Right lobe of liver (tissue), 6 donors: ENCODE measurements around the gene EPB41L1. TPM values are rescaled to one million over a fixed set of nuclear protein-coding genes. Genes with fewer than 3 reads are reported as not detected.
A peak's percentile ranks its signal among the peaks of the same experiment; 100 is the strongest.

Source experiments
- ATAC-seq, 4 donors: fragments of 200-7000 bp; cut with Tn5 transposase; one replicate each; pipeline ENCODE4 v1.9.1; 2020; ENCODE audit warnings: mild to moderate bottlenecking in 4 of 4, moderate library complexity in 4 of 4
- DNase-seq, 3 donors: peaks; one replicate each; pipeline ENCODE4 v3.0.0-alpha.2; 2020
- H3K27ac ChIP-seq, 3 donors: fragments of 200-600 bp; one replicate each; pipeline ENCODE4 v1.8.0; 2022
- H3K27me3 ChIP-seq, 2 donors: fragments of 200-600 bp; one replicate each; pipeline ENCODE4 v1.8.0; 2022
- H3K36me3 ChIP-seq, 4 donors: fragments of 200-600 bp; sonication (generic) in 1 of 4; one replicate each; pipeline versions ENCODE4 v1.5.1 to v1.8.0; 2017 to 2022; ENCODE audit warnings: control low read depth in 1 of 4
- H3K4me1 ChIP-seq, 4 donors: fragments of 200-600 bp; sonication (generic) in 1 of 4; one replicate each; pipeline versions ENCODE4 v1.5.1 to v1.8.0; 2017 to 2022; ENCODE audit warnings: control low read depth in 1 of 4
- H3K4me3 ChIP-seq, 3 donors: fragments of 200-600 bp; one replicate each; pipeline ENCODE4 v1.8.0; 2022
- H3K9me3 ChIP-seq, 4 donors: fragments of 200-600 bp; sonication (generic) in 1 of 4; one replicate each; pipeline versions ENCODE4 v1.5.1 to v1.8.0; 2017 to 2022; ENCODE audit warnings: control low read depth in 1 of 4
- CTCF ChIP-seq, 4 donors: fragments of 200-600 bp in 3 of 4; fragments of 450-650 bp in 1 of 4; IDR thresholded peaks; one replicate each; pipeline versions ENCODE4 v1.5.1 to v1.8.0; 2016 to 2022; ENCODE audit warnings: antibody characterized with exemption in 4 of 4, mild to moderate bottlenecking in 2 of 4
- POLR2A ChIP-seq: fragments of 450-650 bp; IDR thresholded peaks from one replicate; pipeline ENCODE4 v1.6.1; 2017; ENCODE audit warnings: antibody characterized with exemption, mild to moderate bottlenecking
- WGBS: methylation state at CpG from one replicate; pipeline ENCODE4 v1.1.6; 2018; ENCODE audit warnings: low coverage, low lambda C conversion rate; ENCODE audit not compliant: insufficient coverage; ENCODE audit errors: missing lambda C conversion rate; 5-methylcytosine and 5-hydroxymethylcytosine counted together
- intact Hi-C, 2 donors: fragments of 100-400 bp; cut with DNase I; formaldehyde crosslinking; loops; one replicate each; pipeline versions ENCODE4 v1.11.2 to v1.14.1; 2022
- total RNA-seq, 6 experiments: library from RNA; depleted of rRNA in 2 of 6; stranded (reverse); fragments of >200 nt in 2 of 6; fragmentation: NEBNext Ultra II Directional in 3 of 6; extraction: Animal tissue kit (Norgen Biotek cat#: 25700) in 3 of 6; gene quantifications; one replicate each; pipeline versions ENCODE4 v1.1.0 to v1.2.4, GENCODE V29; 2016 to 2023
- donor health status: DM: no; HTN: yes; CAD: no.
- donor health status: DM: no; HTN: no; CAD: no.
- donor health status: DM: no; HTN: no; CAD: no.
- donor health status: DM: no; HTN: yes; CAD: no.
- donor health status: DM: no; HTN: yes; CAD: no.

EPB41L1 gene
- total RNA-seq, 6 experiments from 2014 or later, result 3.1 to 13.2 (median 5.3) TPM

DNA sequence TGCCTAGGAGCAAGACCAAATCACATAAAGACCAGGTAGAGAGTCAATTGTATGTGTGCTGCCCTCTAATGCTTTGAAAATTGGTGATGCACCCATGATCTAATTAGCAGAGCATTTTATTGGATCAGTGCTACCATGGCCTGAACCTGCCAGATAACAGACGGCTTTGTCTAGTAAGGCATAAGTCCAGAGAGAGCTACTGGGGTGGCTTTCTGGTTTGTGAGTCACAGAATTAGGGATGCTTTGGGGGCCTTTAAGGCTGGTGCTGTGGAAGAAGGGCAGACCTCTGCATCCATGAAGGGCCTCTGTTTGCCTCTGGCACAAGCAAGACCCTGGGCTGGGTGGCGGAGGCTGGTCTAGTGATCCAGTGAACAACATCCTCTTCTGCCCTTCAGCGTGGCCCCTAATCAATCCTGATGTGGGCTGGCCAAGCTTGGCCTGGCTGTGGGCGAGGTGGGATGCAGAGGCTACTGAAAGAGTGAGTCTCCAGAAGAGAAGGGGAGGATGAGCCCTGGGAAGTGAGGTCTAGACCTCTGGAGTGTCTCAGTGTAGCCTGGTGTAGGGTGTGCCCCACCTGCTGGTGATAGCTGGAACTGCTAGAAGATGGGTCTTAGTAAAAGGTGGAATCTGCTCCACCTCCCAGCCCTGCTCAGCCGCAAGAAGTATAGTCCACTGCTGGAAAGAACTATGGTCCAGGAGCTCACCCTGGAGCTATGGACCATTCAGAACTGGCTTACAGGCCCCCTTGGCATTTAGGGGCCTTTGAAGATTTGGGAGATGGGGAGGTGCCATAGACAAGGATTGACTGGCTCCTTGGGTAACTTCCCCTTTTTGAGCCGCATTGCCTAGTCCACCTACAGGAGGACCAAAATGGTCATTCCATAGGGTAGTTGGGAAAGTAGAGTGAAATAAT, 45.1 kb downstream of the EPB41L1 start:
- intact Hi-C loops, result loop anchor here in 1 of 2 donors (5.0 kb wide), 1 partner anchor 42 kb away; no protein-coding TSS in a partner anchor
- peaks cover 0 to 5% (median 0%) of the 10 kb centered on the region in 4 donors for H3K4me1 ChIP-seq

GRCh38 chr20:36200451-36200850, 45.9 kb downstream of the EPB41L1 start:
- intact Hi-C loops, result no loop called here
- H3K36me3 ChIP-seq, result no peaks in the 10 kb centered on the region

More for the DNA sequence above, 45.1 kb downstream of the EPB41L1 start:
- H3K27me3 ChIP-seq, result no peaks in the 10 kb centered on the region
- H3K9me3 ChIP-seq, result no peaks in the 10 kb centered on the region
- no peak overlapping the region for H3K4me3 ChIP-seq
- TF ChIP-seq POLR2A (no peak), CTCF (IDR thresholded peaks at IDR 0.05) (peak; percentile 82 to 96 (median 88))
- DNase-seq, result peak; percentile 55 to 78 (median 70)
- WGBS, result 0% methylated on average over 2 of the region's 6 CpGs
- no peak overlapping the region for H3K27ac ChIP-seq
- ATAC-seq, result peak; percentile 89 to 93 (median 91)
- H3K36me3 ChIP-seq, result no peaks in the 10 kb centered on the region

DNA sequence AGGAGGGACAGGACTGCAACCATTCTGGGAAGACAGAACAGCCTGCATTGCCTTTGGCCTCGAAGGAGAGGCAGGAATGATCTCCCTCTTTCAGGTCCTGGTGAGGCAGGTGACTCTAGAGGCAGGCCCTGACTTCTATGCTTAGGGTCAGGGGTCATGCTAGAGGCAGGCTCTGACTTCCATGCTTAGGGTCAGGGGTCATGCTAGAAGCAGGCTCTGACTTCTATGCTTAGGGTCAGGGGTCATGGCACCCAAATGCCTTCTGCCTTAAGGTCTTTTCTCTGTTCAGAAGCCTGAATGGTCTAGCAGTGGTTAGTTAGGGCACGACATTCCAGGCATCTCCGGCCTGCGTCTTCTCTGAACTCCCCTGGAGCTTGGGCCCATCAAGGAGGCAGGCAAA, 46.7 kb downstream of the EPB41L1 start:
- Histone ChIP-seq H3K4me3 (no peak overlapping the region), H3K36me3 (no peaks in the 10 kb centered on the region), H3K27ac (no peak overlapping the region), H3K9me3 (no peaks in the 10 kb centered on the region), H3K27me3 (no peaks in the 10 kb centered on the region), H3K4me1 (peaks cover 0 to 5% (median 0%) of the 10 kb centered on the region in 4 donors)
- 100% methylated on average over 1 of the region's 4 CpGs for WGBS
- intact Hi-C loops, result no loop called here
- ATAC-seq (no peak), DNase-seq (no peak)
- no peak for TF ChIP-seq POLR2A
- no peak for TF ChIP-seq CTCF (IDR thresholded peaks at IDR 0.05)

More at GRCh38 chr20:36200451-36200850, 45.9 kb downstream of the EPB41L1 start:
- no CpG with 5 or more reads among the region's 1 CpG for WGBS
- no peaks in the 10 kb centered on the region for H3K9me3 ChIP-seq
- no peaks in the 10 kb centered on the region for H3K27me3 ChIP-seq
- DNase-seq (no peak), ATAC-seq (no peak)
- H3K4me1 ChIP-seq, result peaks cover 0 to 5% (median 0%) of the 10 kb centered on the region in 4 donors
- no peak overlapping the region for H3K27ac ChIP-seq
- no peak overlapping the region for H3K4me3 ChIP-seq
- TF ChIP-seq CTCF (IDR thresholded peaks at IDR 0.05), result no peak
- no peak for TF ChIP-seq POLR2A

DNA sequence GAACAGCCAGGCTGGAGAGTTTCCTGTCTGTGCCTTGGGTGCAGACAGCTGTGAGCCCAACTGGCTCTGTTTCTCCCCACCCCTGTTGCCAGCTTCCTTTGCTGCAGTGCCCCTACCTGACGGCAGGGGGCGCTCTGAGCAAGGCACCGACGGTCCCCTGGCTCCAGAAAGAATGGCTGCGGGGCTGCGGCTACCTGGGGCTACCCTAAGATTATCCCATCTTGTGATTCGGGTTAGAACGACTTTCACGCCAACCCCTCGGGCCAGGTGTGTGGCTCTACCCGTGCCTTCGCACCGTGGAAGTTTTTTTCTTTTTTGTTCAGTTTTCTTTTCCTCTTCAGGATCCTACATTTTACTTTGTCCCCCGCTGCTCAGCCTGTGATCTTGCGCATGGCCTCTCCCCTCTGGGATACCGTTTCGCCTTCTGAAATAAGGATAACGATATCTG, 48.4 kb downstream of the EPB41L1 start:
- no peak for TF ChIP-seq POLR2A
- peak; percentile 89 to 98 (median 96) for TF ChIP-seq CTCF (IDR thresholded peaks at IDR 0.05)
- no peaks in the 10 kb centered on the region for H3K36me3 ChIP-seq
- no peaks in the 10 kb centered on the region for H3K27me3 ChIP-seq

More for the DNA sequence above, 48.4 kb downstream of the EPB41L1 start:
- ATAC-seq (peak; percentile 74 to 86 (median 83)), DNase-seq (peak; percentile 67 to 75 (median 73))
- no peak overlapping the region for H3K27ac ChIP-seq
- H3K9me3 ChIP-seq, result no peaks in the 10 kb centered on the region
- peaks cover 0 to 5% (median 0%) of the 10 kb centered on the region in 4 donors for H3K4me1 ChIP-seq
- intact Hi-C loops, result no loop called here
- H3K4me3 ChIP-seq, result no peak overlapping the region
- 17% methylated on average over 15 of the region's 18 CpGs for WGBS
